Left ventricle myocardium inferior (tissue), 1 donor: ENCODE data around the gene VCY1B. TPM values are rescaled to one million over a fixed set of nuclear protein-coding genes. Genes with fewer than 3 reads are reported as not detected.
"Not testable (repeated sequence)": the region's sequence is repeated elsewhere in the genome, so short reads cannot be mapped to it uniquely, and the experiment has no call there.

Experiments
- DNase-seq: peaks from one replicate; pipeline ENCODE4 v3.0.0-alpha.2; 2020
- H3K27ac ChIP-seq: fragments of 200-600 bp; replicated peaks from 2 replicates; pipeline ENCODE4 v1.8.0; 2021
- H3K27me3 ChIP-seq: fragments of 200-600 bp; 2 replicates; pipeline ENCODE4 v1.8.0; 2021; ENCODE audit warnings: low read depth
- H3K36me3 ChIP-seq: fragments of 200-600 bp; 2 replicates; pipeline ENCODE4 v1.8.0; 2021
- H3K4me1 ChIP-seq: fragments of 200-600 bp; 2 replicates; pipeline ENCODE4 v1.8.0; 2021
- H3K4me3 ChIP-seq: fragments of 200-600 bp; 2 replicates; pipeline ENCODE4 v1.8.0; 2021; ENCODE audit warnings: mild to moderate bottlenecking, moderate library complexity
- H3K9me3 ChIP-seq: fragments of 200-600 bp; replicated peaks from 2 replicates; pipeline ENCODE4 v1.8.0; 2021
- intact Hi-C: fragments of 100-400 bp; cut with micrococcal nuclease; formaldehyde crosslinking; loops from one replicate; pipeline ENCODE4 v1.11.0; 2022
- long read RNA-seq: library from polyadenylated mRNA; unstranded; transcript quantifications from one replicate; pipeline ENCODE4 v2.0.0, GENCODE V29; 2021
- total RNA-seq: library from RNA; stranded (reverse); fragmentation: NEBNext Ultra II Directional; extraction: Animal tissue kit (Norgen Biotek cat#: 25700); gene quantifications from one replicate; pipeline ENCODE4 v1.2.1, GENCODE V29; 2021
- TF ChIP-seq, protein P1 (sequence below): fragments of 200-600 bp; IDR thresholded peaks from 2 replicates; pipeline ENCODE4 v1.8.0; 2021; ENCODE audit warnings: antibody characterized with exemption, mild to moderate bottlenecking, borderline replicate concordance
- donor health status: DM: no; HTN: yes; CAD: no; lungs with severe emphysema.

VCY1B gene
- total RNA-seq = not detected
- long read RNA-seq = 0 reads

- H3K4me1 ChIP-seq, H3K36me3 ChIP-seq, intact Hi-C loops, DNase-seq, H3K27ac ChIP-seq, H3K27me3 ChIP-seq, H3K9me3 ChIP-seq, H3K4me3 ChIP-seq: not testable (repeated sequence)
Observed at GRCh38 chrY:14055927-14056326, at the start of gene VCY1B. Gene VCY1B (plus strand): TSS chrY:14056227. CDS start chrY:14056290, 63 bp downstream.

DNA sequence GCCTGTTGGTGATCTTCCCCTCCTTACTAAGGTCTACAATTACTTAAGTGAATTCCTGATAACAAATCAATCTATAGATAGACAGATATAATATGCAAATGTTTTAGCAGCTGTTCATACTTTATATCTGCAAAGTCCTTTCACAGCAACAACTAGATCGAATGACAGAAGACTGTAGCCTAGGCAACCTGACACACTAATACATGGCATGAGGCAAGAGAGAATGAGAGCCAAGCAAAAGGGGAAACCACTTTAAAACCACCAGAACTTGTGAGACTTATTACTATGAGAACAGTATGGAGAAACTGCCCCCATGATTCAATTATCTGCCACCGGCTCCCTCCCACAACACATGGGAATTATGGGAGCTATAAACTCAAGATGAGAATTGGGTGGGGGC lies 44.1 kb upstream of the VCY1B start:
- H3K27me3 ChIP-seq, DNase-seq, H3K9me3 ChIP-seq, H3K27ac ChIP-seq, intact Hi-C loops, H3K4me3 ChIP-seq, H3K4me1 ChIP-seq, H3K36me3 ChIP-seq: not testable (repeated sequence)

DNA sequence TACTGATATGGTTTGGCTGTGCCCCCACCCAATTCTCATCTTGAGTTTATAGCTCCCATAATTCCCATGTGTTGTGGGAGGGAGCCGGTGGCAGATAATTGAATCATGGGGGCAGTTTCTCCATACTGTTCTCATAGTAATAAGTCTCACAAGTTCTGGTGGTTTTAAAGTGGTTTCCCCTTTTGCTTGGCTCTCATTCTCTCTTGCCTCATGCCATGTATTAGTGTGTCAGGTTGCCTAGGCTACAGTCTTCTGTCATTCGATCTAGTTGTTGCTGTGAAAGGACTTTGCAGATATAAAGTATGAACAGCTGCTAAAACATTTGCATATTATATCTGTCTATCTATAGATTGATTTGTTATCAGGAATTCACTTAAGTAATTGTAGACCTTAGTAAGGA lies 25.6 kb upstream of the VCY1B start:
- H3K4me1 ChIP-seq, intact Hi-C loops, H3K27me3 ChIP-seq, H3K27ac ChIP-seq, H3K36me3 ChIP-seq, DNase-seq, H3K4me3 ChIP-seq, H3K9me3 ChIP-seq: not testable (repeated sequence)

- no peak for DNase-seq
- Histone ChIP-seq H3K27ac (no peak overlapping the region), H3K4me3 (no peak overlapping the region), H3K4me1 (no peaks in the 10 kb centered on the region), H3K36me3 (no peaks in the 10 kb centered on the region), H3K27me3 (no peaks in the 10 kb centered on the region), H3K9me3 (no peaks in the 10 kb centered on the region)
- intact Hi-C loops = no loop called here
- TF ChIP-seq, protein P1, sequence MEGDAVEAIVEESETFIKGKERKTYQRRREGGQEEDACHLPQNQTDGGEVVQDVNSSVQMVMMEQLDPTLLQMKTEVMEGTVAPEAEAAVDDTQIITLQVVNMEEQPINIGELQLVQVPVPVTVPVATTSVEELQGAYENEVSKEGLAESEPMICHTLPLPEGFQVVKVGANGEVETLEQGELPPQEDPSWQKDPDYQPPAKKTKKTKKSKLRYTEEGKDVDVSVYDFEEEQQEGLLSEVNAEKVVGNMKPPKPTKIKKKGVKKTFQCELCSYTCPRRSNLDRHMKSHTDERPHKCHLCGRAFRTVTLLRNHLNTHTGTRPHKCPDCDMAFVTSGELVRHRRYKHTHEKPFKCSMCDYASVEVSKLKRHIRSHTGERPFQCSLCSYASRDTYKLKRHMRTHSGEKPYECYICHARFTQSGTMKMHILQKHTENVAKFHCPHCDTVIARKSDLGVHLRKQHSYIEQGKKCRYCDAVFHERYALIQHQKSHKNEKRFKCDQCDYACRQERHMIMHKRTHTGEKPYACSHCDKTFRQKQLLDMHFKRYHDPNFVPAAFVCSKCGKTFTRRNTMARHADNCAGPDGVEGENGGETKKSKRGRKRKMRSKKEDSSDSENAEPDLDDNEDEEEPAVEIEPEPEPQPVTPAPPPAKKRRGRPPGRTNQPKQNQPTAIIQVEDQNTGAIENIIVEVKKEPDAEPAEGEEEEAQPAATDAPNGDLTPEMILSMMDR = no peak
Observed at GRCh38 chrY:14085877-14086276, 29.9 kb downstream of the VCY1B start.

Other genes with a start within 250 kb of the VCY1B start
- not detected for gene VCY, start 69.8 kb upstream of the VCY1B start, total RNA-seq